GM12878 (cell line): ENCODE results near the gene VASH2.

Source experiments
- CBFB ChIP-seq: IDR thresholded peaks from 2 replicates; pipeline ENCODE4 v1.6.1; 2016; ENCODE audit warnings: antibody characterized with exemption, low read depth
- EP300 ChIP-seq, 2 experiments: fragments of 150-350 bp in 1 of 2; IDR thresholded peaks; 2 replicates each; pipeline ENCODE4 v1.6.1; 2011 to 2012; ENCODE audit warnings: low read depth in 2 of 2, low read length in 2 of 2, borderline replicate concordance in 1 of 2, improper control_type of control experiment in 1 of 2, inconsistent platforms in 1 of 2; ENCODE audit not compliant: control insufficient read depth in 1 of 2
- MXI1 ChIP-seq: fragments of 150-350 bp; IDR thresholded peaks from 2 replicates; pipeline ENCODE4 v1.6.1; 2011; ENCODE audit warnings: low read depth, mild to moderate bottlenecking, inconsistent platforms, low read length, improper control_type of control experiment
- MYB ChIP-seq: fragments of 150-350 bp; IDR thresholded peaks from 2 replicates; pipeline ENCODE4 v1.6.1; 2014; ENCODE audit warnings: mild to moderate bottlenecking, low read depth, low read length, borderline replicate concordance
- POLR2A ChIP-seq: IDR thresholded peaks from 2 replicates; pipeline ENCODE4 v1.6.1; 2011; ENCODE audit warnings: low read depth, mild to moderate bottlenecking, low read length
- RB1 ChIP-seq: fragments of 450-650 bp; formaldehyde crosslinking; IDR thresholded peaks from 2 replicates; pipeline ENCODE4 v1.6.1; 2017; ENCODE audit warnings: mild to moderate bottlenecking, borderline replicate concordance
- TCF7 ChIP-seq: IDR thresholded peaks from 2 replicates; pipeline ENCODE4 v1.6.1; 2014; ENCODE audit warnings: antibody characterized with exemption, borderline replicate concordance
- TF ChIP-seq, protein P1 (sequence below): fragments of 450-650 bp; IDR thresholded peaks from 2 replicates; pipeline ENCODE4 v1.6.1; 2018; ENCODE audit warnings: mild to moderate bottlenecking, low read depth, moderate library complexity; ENCODE audit not compliant: partially characterized antibody
- TF ChIP-seq, protein P2 (sequence below): fragments of 450-650 bp; IDR thresholded peaks from 2 replicates; pipeline ENCODE4 v1.6.1; 2017; ENCODE audit warnings: mild to moderate bottlenecking
- TF ChIP-seq, protein P3 (sequence below): IDR thresholded peaks from 2 replicates; pipeline ENCODE4 v1.6.1; 2012; ENCODE audit warnings: low read length, inconsistent platforms

DNA sequence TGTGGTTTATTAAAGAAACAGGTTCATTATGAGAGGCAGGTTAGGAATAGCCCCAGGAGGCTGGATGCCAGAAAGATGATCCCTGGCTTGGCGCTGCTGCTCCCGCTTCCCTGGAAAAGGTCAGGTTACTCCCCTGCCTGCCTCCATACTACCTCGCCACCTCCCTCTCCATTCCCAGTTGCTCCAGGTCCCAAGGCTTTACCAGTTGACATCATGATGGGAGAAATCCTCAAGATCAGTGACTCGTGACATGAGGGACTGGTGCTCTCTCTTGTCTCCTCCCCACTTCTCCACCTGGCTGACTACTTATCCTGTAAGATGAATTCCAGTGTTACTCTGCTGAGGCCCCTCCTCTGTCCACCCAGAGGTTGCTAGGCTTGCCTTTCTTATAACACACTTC lies 19.7 kb downstream of the VASH2 start:
- TF ChIP-seq CBFB (no peak), POLR2A (no peak), EP300 (IDR thresholded peaks at IDR 0.05; ENCODE audit: borderline replicate concordance in 1 of 2, control insufficient read depth in 1 of 2, low read depth in 2 of 2, low read length in 2 of 2) (no peak), MYB (no peak), TCF7 (no peak), MXI1 (no peak), RB1 (no peak)
- TF ChIP-seq, protein P1, sequence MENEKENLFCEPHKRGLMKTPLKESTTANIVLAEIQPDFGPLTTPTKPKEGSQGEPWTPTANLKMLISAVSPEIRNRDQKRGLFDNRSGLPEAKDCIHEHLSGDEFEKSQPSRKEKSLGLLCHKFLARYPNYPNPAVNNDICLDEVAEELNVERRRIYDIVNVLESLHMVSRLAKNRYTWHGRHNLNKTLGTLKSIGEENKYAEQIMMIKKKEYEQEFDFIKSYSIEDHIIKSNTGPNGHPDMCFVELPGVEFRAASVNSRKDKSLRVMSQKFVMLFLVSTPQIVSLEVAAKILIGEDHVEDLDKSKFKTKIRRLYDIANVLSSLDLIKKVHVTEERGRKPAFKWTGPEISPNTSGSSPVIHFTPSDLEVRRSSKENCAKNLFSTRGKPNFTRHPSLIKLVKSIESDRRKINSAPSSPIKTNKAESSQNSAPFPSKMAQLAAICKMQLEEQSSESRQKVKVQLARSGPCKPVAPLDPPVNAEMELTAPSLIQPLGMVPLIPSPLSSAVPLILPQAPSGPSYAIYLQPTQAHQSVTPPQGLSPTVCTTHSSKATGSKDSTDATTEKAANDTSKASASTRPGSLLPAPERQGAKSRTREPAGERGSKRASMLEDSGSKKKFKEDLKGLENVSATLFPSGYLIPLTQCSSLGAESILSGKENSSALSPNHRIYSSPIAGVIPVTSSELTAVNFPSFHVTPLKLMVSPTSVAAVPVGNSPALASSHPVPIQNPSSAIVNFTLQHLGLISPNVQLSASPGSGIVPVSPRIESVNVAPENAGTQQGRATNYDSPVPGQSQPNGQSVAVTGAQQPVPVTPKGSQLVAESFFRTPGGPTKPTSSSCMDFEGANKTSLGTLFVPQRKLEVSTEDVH: no peak
- TF ChIP-seq, protein P2, sequence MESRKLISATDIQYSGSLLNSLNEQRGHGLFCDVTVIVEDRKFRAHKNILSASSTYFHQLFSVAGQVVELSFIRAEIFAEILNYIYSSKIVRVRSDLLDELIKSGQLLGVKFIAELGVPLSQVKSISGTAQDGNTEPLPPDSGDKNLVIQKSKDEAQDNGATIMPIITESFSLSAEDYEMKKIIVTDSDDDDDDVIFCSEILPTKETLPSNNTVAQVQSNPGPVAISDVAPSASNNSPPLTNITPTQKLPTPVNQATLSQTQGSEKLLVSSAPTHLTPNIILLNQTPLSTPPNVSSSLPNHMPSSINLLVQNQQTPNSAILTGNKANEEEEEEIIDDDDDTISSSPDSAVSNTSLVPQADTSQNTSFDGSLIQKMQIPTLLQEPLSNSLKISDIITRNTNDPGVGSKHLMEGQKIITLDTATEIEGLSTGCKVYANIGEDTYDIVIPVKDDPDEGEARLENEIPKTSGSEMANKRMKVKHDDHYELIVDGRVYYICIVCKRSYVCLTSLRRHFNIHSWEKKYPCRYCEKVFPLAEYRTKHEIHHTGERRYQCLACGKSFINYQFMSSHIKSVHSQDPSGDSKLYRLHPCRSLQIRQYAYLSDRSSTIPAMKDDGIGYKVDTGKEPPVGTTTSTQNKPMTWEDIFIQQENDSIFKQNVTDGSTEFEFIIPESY: no peak
- TF ChIP-seq, protein P3, sequence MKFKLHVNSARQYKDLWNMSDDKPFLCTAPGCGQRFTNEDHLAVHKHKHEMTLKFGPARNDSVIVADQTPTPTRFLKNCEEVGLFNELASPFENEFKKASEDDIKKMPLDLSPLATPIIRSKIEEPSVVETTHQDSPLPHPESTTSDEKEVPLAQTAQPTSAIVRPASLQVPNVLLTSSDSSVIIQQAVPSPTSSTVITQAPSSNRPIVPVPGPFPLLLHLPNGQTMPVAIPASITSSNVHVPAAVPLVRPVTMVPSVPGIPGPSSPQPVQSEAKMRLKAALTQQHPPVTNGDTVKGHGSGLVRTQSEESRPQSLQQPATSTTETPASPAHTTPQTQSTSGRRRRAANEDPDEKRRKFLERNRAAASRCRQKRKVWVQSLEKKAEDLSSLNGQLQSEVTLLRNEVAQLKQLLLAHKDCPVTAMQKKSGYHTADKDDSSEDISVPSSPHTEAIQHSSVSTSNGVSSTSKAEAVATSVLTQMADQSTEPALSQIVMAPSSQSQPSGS: no peak
